ENCODE measurements around the gene PROCA1.

DNA sequence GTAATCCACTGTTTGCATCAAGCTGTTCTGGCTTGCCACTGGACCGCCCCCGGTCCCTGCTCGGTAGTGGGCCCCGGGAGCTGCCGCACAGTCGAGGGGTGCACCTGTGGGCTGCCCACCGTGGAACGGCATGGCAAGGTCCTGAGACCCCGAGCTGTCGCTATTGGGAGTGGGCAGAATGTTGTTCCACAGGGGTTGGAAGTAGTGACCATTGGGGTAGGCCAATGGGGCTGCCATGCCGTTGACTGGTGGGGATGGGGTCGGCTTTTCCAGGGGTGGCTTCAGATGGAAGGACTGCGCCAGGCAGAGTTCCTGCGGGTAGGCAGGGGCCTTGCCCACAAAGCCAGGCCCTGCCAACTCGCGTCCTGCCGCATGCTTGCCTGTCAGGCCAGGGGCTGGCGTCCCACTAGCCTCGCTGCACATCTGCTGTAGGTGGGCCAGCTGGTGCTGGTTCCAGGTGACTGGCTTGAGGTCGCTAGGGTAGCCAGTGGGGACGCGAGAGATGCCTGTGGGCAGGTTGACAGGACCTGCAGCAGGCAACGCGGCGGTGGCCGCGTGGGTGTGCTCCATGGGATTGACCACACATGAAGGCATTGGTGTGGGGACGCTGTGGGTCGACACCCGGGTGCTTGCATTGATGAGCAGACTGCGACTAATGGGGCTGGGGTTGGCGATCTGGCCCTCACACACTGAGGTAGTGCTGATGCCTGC, 46.9 kb upstream of the PROCA1 start:
- TF ChIP-seq CTCF (conservative IDR thresholded peaks at IDR 0.05 in 1 of 2, IDR thresholded peaks at IDR 0.05 in 1 of 2; ENCODE audit: extremely low read depth in 1 of 2, insufficient read depth in 1 of 2, low read depth in 1 of 2, low read length in 2 of 2) (no peak), EZH2 (IDR thresholded peaks at IDR 0.05; ENCODE audit: borderline replicate concordance, low read length) (no peak)

All from mammary epithelial cell (primary cell).